DLD1 (cell line): ENCODE measurements around the gene NAT14.
"Not testable (repeated sequence)": the region's sequence is repeated elsewhere in the genome, so short reads cannot be mapped to it uniquely, and the experiment has no call there.

Experiments used
- in situ Hi-C: cut with HindIII; loops from 2 replicates; pipeline ENCODE4 v1.10.0; 2017; ENCODE audit warnings: low sequenced_read_pairs

The NAT14 gene

DNA sequence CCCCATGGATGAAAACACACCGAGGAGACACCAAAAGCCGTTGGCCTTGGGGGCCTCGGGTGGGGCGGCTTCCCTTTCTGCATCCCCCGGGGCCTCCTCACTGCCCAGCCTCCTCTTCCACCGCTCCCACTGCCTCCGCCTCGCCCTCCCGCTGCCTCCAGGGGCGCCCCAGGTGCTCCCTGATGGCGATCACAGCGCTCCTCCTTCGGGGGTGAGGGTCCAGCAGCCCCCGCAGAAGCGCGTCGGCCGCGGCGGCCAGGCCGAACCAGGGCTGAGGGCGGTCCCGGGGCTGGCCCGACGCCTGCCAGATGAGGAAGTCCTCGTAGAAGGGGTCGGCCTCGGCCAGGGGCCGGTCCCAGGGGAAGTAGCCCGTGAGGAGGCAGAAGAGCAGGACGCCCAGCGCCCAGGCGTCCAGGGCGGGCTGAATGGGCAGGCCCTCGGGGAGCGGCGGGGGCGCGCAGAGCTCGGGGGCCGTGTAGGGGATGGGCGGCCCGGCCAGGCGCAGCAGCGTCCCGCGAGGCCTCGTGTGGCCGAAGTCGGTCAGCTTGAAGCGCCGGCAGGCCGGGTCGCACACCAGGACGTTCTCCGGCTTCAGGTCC lies 44.7 kb downstream of the NAT14 start:
- in situ Hi-C loops: loop anchor here (5.0 kb wide), 1 partner anchor 93 kb away; the partner anchor contains the start of gene ZNF784

GRCh38 chr19:55530996-55531395 lies 46.0 kb downstream of the NAT14 start:
- in situ Hi-C loops: no loop called here

- in situ Hi-C loops: not testable (repeated sequence)
These were observed 49.3 kb downstream of the NAT14 start for GRCh38 chr19:55534280-55534679.

- in situ Hi-C loops: no loop called here
These were observed 50.4 kb downstream of the NAT14 start for GRCh38 chr19:55535173-55535964.

- in situ Hi-C loops: no loop called here
These were observed 51.0 kb downstream of the NAT14 start for GRCh38 chr19:55535965-55536350.

- in situ Hi-C loops: no loop called here
These were observed 51.4 kb downstream of the NAT14 start for GRCh38 chr19:55536366-55536765.
